GM21447 (cell line): ENCODE data around the gene ARHGEF25.
A peak's percentile ranks its signal among the peaks of the same experiment; 100 is the strongest.
"Not testable (repeated sequence)": the region's sequence is repeated elsewhere in the genome, so short reads cannot be mapped to it uniquely, and the experiment has no call there.

Experiments
- ATAC-seq: cut with Tn5 transposase; IDR thresholded peaks from one replicate; pipeline ENCODE4 v1.9.1; 2021; ENCODE audit not compliant: unreplicated experiment

ARHGEF25 gene

DNA sequence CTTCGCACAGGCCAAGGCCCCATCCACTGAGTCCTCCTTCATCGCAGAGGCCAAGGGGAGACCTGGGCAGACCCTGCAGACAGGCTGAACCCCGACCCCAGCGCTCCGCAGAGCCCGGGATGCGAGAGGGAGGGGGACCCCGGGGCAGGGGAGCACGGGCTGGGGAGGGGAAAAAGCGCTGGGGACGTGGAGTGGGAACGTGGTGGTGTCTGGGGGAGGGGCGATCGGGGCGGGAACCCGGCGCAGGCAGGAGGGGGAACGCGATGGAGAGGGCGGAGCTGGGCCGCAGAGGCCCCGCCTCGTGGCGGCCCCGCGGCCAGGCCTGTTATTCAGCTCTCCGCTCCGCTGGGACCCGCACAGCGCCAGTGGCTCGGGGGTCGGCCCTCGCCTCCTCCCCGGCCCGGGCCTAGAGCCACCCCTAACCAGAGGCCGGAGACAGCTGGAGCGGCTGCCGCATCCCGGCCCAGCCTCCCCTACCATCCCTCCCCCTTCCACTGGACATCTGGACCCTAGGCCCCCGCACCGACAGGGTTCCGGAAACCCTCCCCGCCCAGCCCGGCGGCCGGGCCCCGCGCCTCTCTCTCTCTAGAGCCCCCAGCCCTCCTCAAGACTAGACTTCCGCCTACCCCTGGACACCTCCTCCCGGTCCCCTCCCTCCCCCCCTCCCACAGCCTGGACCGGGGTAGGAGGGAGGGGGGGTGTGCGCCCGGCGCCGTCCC, at the start of gene ARHGEF25:
Gene ARHGEF25, plus strand, starts transcription at position 328 of the 719 bp plus-strand sequence. CDS start 460 bp downstream, outside the sequence.
- ATAC-seq: no peak

DNA sequence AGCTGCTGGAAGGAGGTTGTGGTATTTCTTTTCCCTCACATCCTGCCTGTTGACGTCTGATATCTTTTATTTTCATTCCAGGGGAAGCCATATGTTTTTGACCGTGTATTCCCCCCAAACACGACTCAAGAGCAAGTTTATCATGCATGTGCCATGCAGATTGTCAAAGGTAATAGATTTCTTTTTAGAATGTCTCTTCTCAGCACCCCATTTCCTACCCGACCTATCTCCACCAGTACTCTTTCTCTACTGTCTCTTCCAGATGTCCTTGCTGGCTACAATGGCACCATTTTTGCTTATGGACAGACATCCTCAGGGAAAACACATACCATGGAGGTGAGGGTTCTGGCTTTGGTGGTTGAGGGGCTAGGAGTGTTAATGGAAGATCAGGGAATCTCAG, 47.9 kb upstream of the ARHGEF25 start:
- no peak for ATAC-seq

DNA sequence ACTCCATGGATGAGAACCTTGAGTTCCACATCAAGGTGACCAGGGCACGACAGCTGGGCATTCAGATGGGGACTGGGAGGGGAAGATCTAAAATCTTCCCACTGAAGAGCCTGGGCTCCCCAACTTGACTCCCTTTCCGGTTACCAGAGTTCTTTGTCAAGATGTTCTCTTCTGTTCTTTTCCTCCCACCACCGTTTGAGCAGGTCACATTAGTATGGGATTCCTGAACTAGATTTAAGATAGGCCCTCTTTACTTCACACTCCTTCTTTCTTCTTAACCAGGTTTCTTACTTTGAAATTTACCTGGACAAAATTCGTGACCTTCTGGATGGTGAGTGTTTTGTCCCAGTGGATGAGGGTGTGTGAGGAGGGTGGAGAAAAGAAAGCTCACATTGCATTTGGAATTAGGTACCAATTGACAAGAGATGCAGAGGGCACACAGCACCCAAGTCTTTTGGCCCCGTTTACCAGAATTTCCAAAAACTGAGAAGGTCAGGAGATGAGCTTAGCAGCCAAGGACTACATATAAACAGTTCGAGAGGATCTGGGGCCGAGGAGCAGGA, 47.0 kb upstream of the ARHGEF25 start:
- no peak for ATAC-seq

DNA sequence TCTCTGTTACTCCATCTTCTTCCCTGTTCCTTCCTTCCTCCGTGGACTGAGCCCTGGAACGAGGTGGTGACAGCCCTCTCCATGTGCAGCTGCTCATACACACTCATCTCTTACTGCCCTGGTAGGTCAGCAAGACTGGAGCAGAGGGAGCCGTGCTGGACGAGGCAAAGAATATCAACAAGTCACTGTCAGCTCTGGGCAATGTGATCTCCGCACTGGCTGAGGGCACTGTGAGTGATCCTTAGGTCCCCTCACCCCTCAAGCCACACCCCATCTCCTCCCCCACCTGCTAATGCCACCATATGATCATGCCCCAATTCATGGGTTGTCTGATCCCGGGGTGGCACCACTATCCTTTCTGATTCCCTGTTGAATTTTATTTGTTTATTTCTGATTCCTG, 42.4 kb upstream of the ARHGEF25 start:
- ATAC-seq: no peak

- no peak for ATAC-seq
Observed at GRCh38 chr12:57569858-57570257, 41.4 kb upstream of the ARHGEF25 start.

- ATAC-seq: not testable (repeated sequence)
Observed at GRCh38 chr12:57570438-57570837, 40.8 kb upstream of the ARHGEF25 start.

DNA sequence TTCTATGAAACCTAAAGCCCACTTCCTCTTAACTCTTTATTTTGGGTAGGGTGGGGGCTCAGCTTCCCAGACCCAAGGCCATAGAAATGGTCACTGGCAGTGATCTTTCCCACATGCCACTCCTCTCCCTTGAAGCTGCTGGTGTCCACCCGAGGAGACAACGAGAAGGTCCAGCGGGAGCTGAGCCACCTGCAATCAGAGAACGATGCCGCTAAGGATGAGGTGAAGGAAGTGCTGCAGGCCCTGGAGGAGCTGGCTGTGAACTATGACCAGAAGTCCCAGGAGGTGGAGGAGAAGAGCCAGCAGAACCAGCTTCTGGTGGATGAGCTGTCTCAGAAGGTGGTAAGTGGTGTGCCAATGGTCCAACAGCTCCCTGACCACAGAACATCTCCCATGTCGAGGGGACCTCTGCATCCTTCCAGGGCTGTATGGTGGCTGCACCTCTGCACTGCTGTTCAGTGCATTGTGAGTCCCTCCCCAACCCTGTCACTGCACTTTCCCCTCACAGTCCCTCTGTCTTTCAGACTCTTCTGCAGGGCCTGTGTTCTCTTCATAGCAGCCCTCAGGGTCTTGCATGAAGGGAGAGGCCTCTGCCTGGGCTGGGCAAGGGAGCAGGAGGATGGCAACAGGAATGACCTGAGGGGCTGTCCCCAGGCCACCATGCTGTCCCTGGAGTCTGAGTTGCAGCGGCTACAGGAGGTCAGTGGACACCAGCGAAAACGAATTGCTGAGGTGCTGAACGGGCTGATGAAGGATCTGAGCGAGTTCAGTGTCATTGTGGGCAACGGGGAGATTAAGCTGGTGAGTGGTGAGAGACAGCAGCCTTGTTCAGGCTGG, 39.1 kb upstream of the ARHGEF25 start:
- no peak for ATAC-seq

- no peak for ATAC-seq
Observed at GRCh38 chr12:57574795-57575194, 36.4 kb upstream of the ARHGEF25 start.

- ATAC-seq: no peak
Observed at GRCh38 chr12:57575771-57576612, 35.2 kb upstream of the ARHGEF25 start.

DNA sequence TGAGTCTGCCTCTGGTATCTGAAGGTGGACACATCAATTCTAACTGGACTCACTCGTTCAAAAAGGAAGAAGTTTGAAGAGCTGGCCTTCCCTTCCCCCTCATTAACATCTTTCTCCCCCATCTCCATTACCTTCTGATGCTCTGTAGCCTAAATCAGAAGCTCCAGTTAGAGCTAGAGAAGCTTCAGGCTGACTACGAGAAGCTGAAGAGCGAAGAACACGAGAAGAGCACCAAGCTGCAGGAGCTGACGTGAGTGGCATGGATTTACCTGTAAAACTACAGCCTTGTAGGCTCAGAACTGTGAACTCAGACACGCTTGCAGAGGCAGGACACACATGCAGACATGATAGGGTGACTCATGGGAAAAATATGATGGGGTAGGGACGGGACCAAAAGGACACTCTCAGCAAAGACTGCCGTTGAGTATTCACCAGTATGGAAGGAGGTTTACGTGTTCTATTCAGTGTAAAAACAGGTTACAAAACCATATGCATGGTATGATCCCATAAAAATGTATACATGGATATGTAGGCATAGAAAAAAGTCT, 34.5 kb upstream of the ARHGEF25 start:
- no peak for ATAC-seq

- no peak for ATAC-seq
Observed at GRCh38 chr12:57577981-57578758, 33.1 kb upstream of the ARHGEF25 start.

DNA sequence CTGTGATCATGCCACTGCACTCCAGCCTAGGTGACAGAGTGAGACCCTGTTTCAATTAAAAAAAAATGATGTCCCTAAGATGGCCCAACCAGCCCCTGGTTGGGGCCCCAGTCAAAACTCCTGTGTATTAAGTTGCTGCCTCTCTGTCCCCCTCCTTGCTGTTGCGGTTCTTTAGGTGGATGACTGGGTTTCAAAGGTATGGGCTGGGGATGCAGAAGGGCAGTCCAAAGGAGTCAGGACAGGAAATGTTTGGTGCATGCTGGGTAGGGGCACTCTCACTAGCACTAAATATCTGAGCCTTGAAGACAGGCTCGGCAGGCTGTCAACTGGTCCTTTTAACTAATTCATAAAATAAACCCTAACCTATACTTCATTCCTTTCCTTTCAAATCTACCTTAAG, 32.2 kb upstream of the ARHGEF25 start:
- ATAC-seq: no peak

GRCh38 chr12:57579677-57580465, 31.4 kb upstream of the ARHGEF25 start:
- no peak for ATAC-seq

GRCh38 chr12:57580466-57580795, 30.8 kb upstream of the ARHGEF25 start:
- no peak for ATAC-seq

GRCh38 chr12:57581802-57582201, 29.4 kb upstream of the ARHGEF25 start:
- ATAC-seq: no peak

GRCh38 chr12:57582440-57582839, 28.8 kb upstream of the ARHGEF25 start:
- ATAC-seq: no peak

GRCh38 chr12:57583008-57583831, 28.0 kb upstream of the ARHGEF25 start:
- peak; percentile 94 for ATAC-seq

GRCh38 chr12:57584050-57584449, 27.2 kb upstream of the ARHGEF25 start:
- ATAC-seq: no peak
